GM18951 (cell line): ENCODE results near the gene MCTP2.

Experiments
- POLR2A ChIP-seq: IDR thresholded peaks from 4 replicates; pipeline ENCODE4 v1.6.1; 2011; ENCODE audit warnings: mild to moderate bottlenecking; ENCODE audit not compliant: insufficient read length, insufficient read depth; ENCODE audit errors: extremely low read depth
- in situ Hi-C: fragments of 300-500 bp; cut with MboI; formaldehyde crosslinking; loops from one replicate; pipeline ENCODE4 v1.12.0; 2022; ENCODE audit warnings: low sequenced_read_pairs, mixed read lengths, inconsistent platforms; ENCODE audit not compliant: unreplicated experiment

MCTP2 gene

DNA sequence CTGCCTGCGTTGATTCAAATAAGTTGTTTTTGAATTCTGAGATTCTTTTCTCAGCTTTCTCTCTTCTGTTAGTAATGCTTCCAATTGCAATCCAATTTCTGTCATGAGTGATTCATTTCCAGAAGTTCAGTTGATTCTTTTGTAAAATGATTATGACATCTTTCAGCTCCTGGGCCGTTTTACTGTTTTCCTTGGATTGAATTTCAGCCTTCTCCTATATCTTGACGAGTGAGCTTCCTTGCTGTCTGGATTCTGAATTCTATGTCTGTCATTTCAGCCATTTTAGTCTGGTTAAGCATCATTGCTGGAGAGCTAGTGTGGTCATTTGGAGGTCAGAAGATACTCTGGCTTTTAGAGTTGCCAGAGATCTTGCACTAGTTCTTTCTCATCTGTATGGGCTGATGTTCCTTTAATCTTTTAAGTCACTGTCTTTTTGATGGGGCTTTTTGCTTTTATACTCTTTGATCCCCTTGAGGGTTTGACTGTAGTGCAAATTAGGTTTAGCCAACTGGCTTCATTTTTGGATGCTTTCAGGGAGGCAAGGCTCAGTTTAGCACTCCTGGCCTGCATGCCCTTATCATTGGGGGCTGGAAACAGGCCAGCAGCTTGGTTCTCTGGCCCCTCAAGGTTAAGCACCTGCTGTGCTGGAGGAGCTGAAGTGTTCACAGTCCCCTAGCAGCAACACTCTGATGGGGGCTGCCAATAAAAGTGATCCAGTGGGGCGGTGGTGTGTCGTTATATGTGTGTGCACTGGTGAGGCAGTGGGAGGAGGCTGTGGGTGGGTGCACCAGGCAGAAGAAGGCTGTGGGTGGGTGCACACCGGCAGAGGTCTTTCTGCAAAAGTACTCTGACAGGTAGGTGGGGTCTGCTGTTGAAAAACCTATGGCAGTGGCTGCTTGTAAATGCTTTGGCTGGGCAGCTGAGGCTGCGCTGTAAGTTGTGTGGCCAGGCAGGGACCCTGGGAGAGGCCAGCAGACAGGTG lies 51.2 kb downstream of the MCTP2 start:
- no peak for TF ChIP-seq POLR2A
- in situ Hi-C loops = no loop called here

DNA sequence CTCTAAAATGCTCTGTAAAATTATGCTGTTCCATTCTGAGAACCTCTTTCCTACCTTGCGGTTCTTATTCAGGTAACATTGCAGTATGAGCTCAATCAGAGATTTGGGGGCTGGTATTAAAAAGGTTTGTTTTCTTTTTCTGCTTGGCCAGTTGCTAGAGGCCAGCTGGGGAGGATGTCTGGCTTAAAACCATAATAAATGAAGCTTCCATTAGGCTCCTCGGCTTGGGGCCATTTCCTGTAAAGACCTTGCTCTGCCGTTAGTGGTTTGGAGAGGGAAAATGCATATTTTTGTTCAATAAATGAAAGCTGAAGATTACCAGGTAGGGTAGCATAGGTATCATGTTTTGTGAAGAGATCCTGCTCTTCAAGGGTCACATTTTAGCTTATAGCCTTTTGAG lies 55.2 kb downstream of the MCTP2 start:
- in situ Hi-C loops = no loop called here
- TF ChIP-seq POLR2A = no peak

DNA sequence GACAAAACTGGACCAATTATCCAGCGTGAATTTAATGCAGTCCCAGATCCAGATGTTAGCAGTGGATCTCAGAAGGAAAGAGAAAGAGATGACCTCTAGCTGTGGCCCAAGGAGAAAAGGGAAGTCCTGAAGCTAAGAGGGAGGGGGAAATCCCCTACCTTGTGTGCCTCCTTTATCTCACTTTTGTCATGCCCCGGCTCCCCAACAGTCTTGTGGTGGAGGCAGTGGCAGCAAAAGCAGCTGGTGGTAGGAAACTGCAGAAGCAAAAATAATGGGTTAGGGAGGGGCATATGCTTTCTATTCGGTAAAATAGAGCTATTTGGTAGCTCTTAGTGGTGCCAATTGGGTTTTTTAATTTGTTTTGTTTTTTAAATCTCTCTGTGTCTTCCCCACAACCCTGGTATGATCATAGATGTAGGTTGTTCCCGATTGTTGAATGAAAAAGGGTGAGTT lies 56.5 kb downstream of the MCTP2 start:
- in situ Hi-C loops = no loop called here
- TF ChIP-seq POLR2A = peak; percentile 33

DNA sequence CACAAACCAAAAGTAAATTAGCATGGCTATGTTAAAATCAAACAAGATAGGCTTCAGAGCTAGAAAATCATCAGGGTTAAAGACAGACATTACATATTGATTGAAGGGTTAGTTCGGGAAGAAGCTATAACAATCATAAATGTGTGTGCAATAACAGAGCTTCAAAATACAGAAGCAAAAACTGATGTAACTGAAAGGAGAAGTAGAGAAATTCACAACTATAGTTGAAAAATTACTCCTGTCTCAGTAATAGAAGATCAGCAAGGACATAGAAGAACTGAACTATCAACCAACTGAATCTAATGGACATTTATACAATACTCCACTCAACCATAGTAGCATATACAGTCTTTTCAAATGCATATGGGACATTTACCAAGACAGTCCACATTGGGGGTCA lies 59.4 kb downstream of the MCTP2 start:
- in situ Hi-C loops = no loop called here
- no peak for TF ChIP-seq POLR2A

DNA sequence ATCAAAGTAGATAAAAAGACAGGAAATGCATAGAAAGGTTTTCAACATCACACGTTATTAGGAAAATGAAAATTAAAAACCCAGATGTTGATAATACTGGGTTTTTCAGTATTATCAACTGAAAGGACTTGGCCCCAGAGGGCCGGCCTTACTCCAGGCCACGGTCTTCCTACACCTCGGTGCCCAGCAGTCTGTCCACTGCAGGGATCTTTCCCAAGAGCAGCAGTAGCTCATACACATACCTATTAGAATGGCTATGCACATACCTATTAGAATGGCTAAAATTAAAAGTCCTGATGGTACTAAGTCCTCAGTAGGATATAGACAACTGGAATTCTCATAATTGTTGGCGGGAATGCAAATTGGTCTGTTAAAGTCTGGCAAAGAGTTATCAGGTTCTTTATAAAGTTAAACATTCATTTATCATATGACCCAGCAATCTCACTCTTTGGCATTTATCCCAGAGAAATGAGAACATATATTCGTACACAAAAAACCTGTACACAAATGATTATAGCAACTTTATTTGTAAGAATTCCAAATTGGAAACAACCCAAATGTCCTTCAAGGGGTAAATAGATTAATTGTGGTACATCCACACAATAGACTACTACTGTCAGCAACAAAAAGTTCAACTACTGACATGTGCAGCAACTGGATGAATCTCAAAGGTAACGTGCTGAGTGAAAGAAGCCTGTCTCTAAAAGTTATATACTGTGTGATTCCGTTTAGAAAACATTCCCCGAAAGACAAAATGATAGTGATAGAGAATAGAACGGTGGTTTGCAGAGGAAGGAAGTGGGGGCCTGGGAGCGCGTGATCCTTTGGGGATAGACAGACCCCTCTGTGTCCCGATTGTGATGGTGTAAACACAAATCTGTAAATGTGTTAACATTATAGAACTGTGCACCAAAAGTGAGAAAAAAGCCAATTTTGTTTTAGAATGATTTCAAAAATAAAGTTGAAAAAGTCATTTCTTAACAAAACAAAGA lies 62.3 kb downstream of the MCTP2 start:
- in situ Hi-C loops = no loop called here
- TF ChIP-seq POLR2A = no peak

DNA sequence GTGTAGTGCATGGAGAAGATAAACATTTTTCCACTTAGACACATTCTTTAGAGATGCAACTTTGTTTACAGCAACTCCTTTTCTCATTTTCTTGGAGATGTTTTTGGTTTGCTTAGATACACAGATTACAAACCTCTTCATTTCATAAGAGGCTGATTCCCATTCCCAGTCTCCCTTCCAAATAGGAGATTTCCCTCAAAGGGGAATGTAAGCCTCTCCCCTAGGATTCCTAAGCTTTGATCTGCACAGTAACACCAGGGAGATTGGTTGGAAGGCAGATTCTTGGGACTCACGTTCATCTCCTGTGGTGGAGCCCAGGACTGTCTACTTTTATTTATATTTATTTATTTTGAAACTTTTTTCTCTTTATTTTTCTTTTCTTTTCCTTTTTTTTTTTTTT lies 63.2 kb downstream of the MCTP2 start:
- no peak for TF ChIP-seq POLR2A
- in situ Hi-C loops = no loop called here

DNA sequence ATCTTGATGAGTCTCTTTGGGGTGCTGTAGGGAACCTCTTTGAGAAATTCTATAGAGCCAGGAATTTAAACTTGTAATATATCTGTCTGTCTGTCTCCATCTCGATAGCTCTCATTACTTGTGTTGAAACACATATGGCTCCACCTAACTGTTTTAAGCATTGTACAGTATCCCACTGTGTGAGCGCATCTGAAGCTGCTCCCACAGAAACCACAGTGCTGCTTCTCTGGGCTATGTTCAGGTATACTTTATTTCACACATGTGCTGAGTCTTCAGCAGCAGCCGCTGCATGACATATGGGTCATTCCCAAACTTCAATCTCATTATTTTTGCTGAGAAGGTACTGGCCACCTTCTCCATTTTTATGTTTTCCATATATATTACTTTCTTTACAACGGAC lies 63.9 kb downstream of the MCTP2 start:
- in situ Hi-C loops = no loop called here
- no peak for TF ChIP-seq POLR2A

DNA sequence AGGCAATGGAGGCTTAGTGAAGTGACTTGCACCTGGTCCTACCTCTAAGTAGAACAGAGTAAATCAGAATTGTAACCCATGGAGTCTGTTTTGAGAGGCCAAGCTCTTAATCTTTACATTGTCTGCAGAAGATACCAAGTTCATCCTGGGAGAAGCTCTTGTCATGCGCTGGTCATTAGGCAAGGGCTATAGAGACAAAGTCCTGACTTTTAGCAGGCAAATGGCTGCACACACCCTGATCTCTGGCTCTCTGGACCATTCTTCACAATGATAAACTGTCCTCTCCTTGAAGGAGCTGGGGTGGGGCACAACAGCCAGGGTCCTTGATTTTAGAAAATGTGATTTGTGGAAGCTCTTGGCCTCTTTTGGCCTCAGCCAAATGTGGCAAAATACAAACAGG lies 65.4 kb downstream of the MCTP2 start:
- TF ChIP-seq POLR2A = no peak
- in situ Hi-C loops = no loop called here

DNA sequence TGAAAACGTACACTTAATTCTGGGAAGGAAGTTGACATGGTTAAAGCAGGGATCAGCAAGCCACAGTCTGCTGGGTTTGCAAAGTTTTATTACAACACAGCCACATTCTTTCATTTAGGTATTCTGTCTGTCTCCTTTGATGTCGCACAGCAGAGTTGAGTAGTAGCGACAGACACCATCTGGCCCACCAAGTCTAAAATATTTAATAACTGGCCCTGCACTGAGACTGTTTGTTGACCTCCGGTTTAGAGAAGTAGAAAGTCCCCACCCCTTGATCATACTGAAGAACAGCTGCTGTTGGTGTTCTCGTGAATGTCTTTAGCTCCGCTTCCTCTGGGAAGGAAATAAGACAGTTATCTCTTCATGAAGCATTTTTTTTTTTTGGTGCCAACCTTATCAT lies 66.2 kb downstream of the MCTP2 start:
- no peak for TF ChIP-seq POLR2A
- in situ Hi-C loops = no loop called here

DNA sequence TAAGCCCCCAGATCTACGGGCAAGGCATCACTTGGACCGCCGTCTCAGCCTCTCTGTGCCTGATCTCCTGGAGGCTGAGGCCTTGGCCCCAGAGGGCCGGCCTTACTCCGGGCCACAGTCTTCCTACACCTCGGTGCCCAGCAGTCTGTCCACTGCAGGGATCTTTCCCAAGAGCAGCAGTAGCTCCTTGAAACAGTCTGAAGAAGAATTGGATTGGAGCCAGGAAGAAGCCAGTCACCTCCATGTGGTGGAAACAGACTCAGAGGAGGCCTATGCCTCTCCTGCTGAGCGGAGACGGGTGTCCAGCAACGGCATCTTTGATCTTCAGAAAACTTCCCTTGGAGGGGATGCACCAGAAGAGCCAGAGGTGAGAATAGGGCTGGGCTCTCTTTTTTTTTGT lies 67.0 kb downstream of the MCTP2 start:
- in situ Hi-C loops = no loop called here
- TF ChIP-seq POLR2A = no peak

DNA sequence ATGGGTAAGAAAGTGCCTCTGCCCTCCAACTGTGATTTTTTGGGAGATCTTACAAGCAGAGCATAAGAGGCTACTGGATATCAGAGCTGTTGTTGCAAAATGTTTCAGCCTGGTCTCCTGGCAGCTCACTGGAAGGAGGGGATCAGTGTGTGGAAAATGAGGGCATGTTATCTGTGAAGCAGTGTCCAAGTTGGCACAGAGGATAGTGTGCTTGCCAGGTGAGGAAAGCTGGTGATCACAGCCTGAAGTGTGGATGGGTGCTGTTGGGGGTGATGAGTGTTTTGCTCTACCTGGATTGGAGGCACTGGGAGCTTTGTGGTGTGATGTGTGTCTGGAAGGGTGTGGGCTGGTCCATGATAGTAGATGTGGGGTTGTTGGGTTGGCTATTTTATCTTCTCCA lies 69.3 kb downstream of the MCTP2 start:
- in situ Hi-C loops = loop anchor here (10.0 kb wide), 1 partner anchor 66 kb away; the partner anchor contains the start of gene MCTP2

DNA sequence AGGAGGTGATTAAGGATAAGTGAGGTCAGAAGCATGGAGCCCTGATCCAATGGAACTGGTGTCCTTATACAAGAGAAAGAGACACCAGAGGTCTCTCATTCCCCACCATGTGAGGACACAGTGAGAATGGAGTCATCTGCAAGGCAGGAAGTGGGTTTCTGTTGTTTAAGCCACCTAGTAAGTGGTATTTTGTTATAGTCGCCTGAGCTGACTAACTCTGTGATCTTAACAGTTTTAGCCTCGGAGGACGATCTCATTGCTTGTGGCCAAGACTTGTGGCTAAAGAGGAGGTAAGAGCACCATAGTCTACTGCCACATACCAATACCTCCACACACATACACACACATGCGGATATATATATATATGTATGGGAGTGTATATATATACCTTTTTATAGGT lies 73.8 kb downstream of the MCTP2 start:
- TF ChIP-seq POLR2A = no peak
- in situ Hi-C loops = loop anchor here (10.0 kb wide), 1 partner anchor 70 kb away; the partner anchor contains the start of gene MCTP2

More for the DNA sequence above, 69.3 kb downstream of the MCTP2 start:
- no peak for TF ChIP-seq POLR2A
